ENCODE measurements around the gene CALCR.
A peak's percentile ranks its signal among the peaks of the same experiment; 100 is the strongest.

The CALCR gene

GRCh38 chr7:93447509-93447908 lies 127.0 kb downstream of the CALCR start:
- CTCF ChIA-PET, result interaction anchor here (1.3 kb wide), 1 partner anchor 9 kb away, joined by 5 read pairs; no protein-coding TSS in a partner anchor
- no peak overlapping the region for H3K4me3 Mint-ChIP-seq
- H3K27me3 Mint-ChIP-seq, result no peaks in the 10 kb centered on the region
- no peaks in the 10 kb centered on the region for H3K36me3 Mint-ChIP-seq
- H3K4me1 Mint-ChIP-seq, result no peaks in the 10 kb centered on the region
- DNase-seq, result no peak
- H3K27ac Mint-ChIP-seq, result no peak overlapping the region
- H3K9me3 Mint-ChIP-seq, result no peaks in the 10 kb centered on the region

DNA sequence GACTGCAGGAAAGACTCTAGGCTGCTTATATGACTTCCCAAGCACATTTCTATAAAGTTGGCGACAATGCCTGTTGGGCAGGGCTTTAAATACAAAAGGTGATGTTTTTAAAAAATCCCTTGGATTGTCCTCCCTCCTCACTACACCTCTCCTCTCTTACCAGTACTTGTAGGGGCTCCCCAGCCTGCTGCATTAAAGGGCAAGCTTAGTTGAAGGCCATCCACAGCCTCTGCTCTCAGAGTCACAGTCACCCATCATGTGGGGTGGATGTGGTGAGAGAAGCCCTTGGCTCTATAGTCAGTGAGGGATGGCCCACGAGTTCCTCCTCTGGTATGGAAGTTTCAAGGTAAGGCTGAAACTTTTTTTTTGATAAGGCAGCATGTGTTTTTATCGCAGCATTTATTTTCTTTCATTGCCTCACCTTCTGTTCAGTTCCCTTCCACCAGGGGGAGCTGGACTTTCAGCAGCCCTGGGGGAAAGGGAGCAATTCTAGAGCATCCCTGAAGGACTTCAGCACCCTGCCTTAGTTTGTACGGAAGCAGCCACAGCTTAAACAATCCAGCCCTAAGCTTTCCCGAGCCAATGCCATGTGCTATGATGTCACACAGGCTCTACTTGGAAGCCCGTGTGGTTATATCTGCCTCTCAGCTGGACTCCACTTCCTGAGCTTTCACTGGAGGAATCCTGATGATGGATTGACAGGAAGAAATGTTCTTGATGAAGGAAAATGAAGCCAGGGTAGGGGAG lies 131.9 kb downstream of the CALCR start:
- Mint-ChIP-seq H3K4me3 (no peak overlapping the region), H3K9me3 (no peaks in the 10 kb centered on the region)

DNA sequence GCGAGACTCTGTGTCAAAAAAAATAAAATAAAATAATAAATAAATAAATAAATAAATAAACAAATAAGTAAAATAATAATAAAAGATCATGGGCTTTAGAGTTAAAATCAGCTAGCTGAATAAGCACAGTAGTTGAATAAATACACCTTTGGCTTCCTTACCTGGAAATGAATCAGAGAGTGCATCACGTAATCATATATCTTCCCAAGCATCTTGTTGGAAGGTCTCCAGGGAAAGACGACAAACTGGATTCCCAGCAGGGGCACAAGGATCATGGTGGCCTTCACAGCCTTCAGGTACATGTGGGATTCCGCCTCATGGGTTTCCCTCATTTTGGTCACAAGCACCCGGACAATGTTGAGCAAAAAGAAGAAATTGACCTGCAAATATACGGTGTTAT lies 138.7 kb downstream of the CALCR start:
- Mint-ChIP-seq H3K27ac (no peak overlapping the region), H3K4me3 (no peak overlapping the region), H3K9me3 (no peaks in the 10 kb centered on the region), H3K27me3 (peaks cover 4% of the 10 kb centered on the region), H3K36me3 (no peaks in the 10 kb centered on the region), H3K4me1 (peaks cover 4% of the 10 kb centered on the region)
- DNase-seq, result no peak
- CTCF ChIA-PET, result no interaction called here

More for the DNA sequence above, 131.9 kb downstream of the CALCR start:
- H3K27ac Mint-ChIP-seq, result no peak overlapping the region
- CTCF ChIA-PET, result interaction anchor here (0.7 to 1.7 kb wide), 9 partner anchors 9 to 953 kb away, joined by 3 to 6 read pairs (median 3); no protein-coding TSS in a partner anchor
- H3K4me1 Mint-ChIP-seq, result no peaks in the 10 kb centered on the region
- peak; percentile 49 for DNase-seq
- peaks cover 4% of the 10 kb centered on the region for H3K27me3 Mint-ChIP-seq
- no peaks in the 10 kb centered on the region for H3K36me3 Mint-ChIP-seq

- CTCF ChIA-PET, result no interaction called here
- H3K4me1 Mint-ChIP-seq, result peaks cover 5% of the 10 kb centered on the region
- no peak for DNase-seq
- no peaks in the 10 kb centered on the region for H3K9me3 Mint-ChIP-seq
- no peaks in the 10 kb centered on the region for H3K27me3 Mint-ChIP-seq
- H3K27ac Mint-ChIP-seq, result no peak overlapping the region
- no peaks in the 10 kb centered on the region for H3K36me3 Mint-ChIP-seq
- H3K4me3 Mint-ChIP-seq, result no peak overlapping the region
Measured at GRCh38 chr7:93432130-93432529, 142.4 kb downstream of the CALCR start.

- peaks cover 5% of the 10 kb centered on the region for H3K4me1 Mint-ChIP-seq
- H3K36me3 Mint-ChIP-seq, result no peaks in the 10 kb centered on the region
- no peaks in the 10 kb centered on the region for H3K27me3 Mint-ChIP-seq
- no peak overlapping the region for H3K4me3 Mint-ChIP-seq
- H3K27ac Mint-ChIP-seq, result no peak overlapping the region
- CTCF ChIA-PET, result interaction anchor here (1.3 kb wide), 1 partner anchor 12 kb away, joined by 4 read pairs; no protein-coding TSS in a partner anchor
- DNase-seq, result no peak
- H3K9me3 Mint-ChIP-seq, result no peaks in the 10 kb centered on the region
Measured at GRCh38 chr7:93430917-93431588, 143.5 kb downstream of the CALCR start.

DNA sequence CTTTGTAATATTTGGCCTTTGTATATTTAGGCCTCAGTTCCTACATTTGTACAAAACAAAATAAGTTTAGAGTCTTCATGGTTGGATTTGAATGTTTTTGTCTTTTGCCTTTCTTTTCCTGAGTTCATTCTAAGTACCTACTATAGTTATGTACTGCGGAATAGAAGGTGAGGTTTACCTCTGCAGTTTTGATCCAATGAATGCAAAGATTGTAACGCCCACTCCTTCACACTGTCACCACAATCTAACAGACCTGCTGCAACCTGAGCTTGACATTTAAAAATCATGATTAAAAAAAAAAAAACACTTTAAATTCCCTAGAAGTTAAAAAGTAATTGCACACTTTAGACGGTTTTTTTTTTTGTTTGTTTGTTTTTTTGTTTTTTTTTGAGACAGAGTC lies 145.0 kb downstream of the CALCR start:
- no peak for DNase-seq
- peaks cover 5% of the 10 kb centered on the region for H3K4me1 Mint-ChIP-seq
- H3K4me3 Mint-ChIP-seq, result no peak overlapping the region
- CTCF ChIA-PET, result no interaction called here
- no peaks in the 10 kb centered on the region for H3K36me3 Mint-ChIP-seq
- H3K27me3 Mint-ChIP-seq, result no peaks in the 10 kb centered on the region
- no peaks in the 10 kb centered on the region for H3K9me3 Mint-ChIP-seq
- no peak overlapping the region for H3K27ac Mint-ChIP-seq

GRCh38 chr7:93427107-93427506 lies 147.4 kb downstream of the CALCR start:
- Mint-ChIP-seq H3K4me3 (no peak overlapping the region), H3K9me3 (no peaks in the 10 kb centered on the region), H3K4me1 (peaks cover 5% of the 10 kb centered on the region), H3K36me3 (no peaks in the 10 kb centered on the region), H3K27me3 (no peaks in the 10 kb centered on the region), H3K27ac (no peak overlapping the region)
- DNase-seq, result no peak
- CTCF ChIA-PET, result no interaction called here

- Mint-ChIP-seq H3K9me3 (no peaks in the 10 kb centered on the region), H3K4me1 (peaks cover 5% of the 10 kb centered on the region), H3K27me3 (no peaks in the 10 kb centered on the region), H3K27ac (no peak overlapping the region), H3K4me3 (no peak overlapping the region), H3K36me3 (no peaks in the 10 kb centered on the region)
- DNase-seq, result no peak
- CTCF ChIA-PET, result no interaction called here
Measured at GRCh38 chr7:93426155-93426696, 148.3 kb downstream of the CALCR start.

- H3K27me3 Mint-ChIP-seq, result no peaks in the 10 kb centered on the region
- no peaks in the 10 kb centered on the region for H3K4me1 Mint-ChIP-seq
- H3K4me3 Mint-ChIP-seq, result no peak overlapping the region
- CTCF ChIA-PET, result no interaction called here
- no peak for DNase-seq
- H3K9me3 Mint-ChIP-seq, result no peaks in the 10 kb centered on the region
- no peak overlapping the region for H3K27ac Mint-ChIP-seq
- H3K36me3 Mint-ChIP-seq, result no peaks in the 10 kb centered on the region
Measured at GRCh38 chr7:93414574-93414973, 159.9 kb downstream of the CALCR start.

- Mint-ChIP-seq H3K9me3 (no peaks in the 10 kb centered on the region), H3K4me1 (no peaks in the 10 kb centered on the region), H3K36me3 (no peaks in the 10 kb centered on the region), H3K27me3 (peaks cover 8% of the 10 kb centered on the region), H3K27ac (no peak overlapping the region), H3K4me3 (no peak overlapping the region)
- CTCF ChIA-PET, result no interaction called here
- DNase-seq, result no peak
Measured at GRCh38 chr7:93409324-93409723, 165.2 kb downstream of the CALCR start.

- CTCF ChIA-PET, result no interaction called here
- no peaks in the 10 kb centered on the region for H3K4me1 Mint-ChIP-seq
- no peaks in the 10 kb centered on the region for H3K36me3 Mint-ChIP-seq
- peaks cover 8% of the 10 kb centered on the region for H3K27me3 Mint-ChIP-seq
- no peak overlapping the region for H3K27ac Mint-ChIP-seq
- H3K9me3 Mint-ChIP-seq, result no peaks in the 10 kb centered on the region
- no peak for DNase-seq
- no peak overlapping the region for H3K4me3 Mint-ChIP-seq
Measured at GRCh38 chr7:93407239-93407638, 167.3 kb downstream of the CALCR start.

DNA sequence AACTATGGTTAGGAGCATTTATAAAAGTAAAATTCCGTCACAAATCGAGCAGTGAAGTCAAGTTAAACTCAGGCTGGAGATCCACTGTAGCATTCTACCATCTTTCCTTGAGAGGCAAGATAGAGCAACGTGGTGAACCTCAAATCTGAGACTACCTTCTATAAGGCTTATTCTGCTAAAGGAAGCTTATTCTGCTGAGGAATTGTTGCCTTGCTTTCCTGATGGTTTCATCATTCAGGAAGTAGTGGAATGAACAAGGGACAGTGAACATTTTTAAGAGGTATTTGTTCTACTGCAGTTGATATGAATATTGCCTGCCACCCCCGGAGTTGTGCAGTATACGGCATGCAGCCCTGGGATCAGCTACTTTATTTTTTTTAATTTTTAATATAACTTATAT lies 171.6 kb downstream of the CALCR start:
- H3K9me3 Mint-ChIP-seq, result no peaks in the 10 kb centered on the region
- H3K36me3 Mint-ChIP-seq, result no peaks in the 10 kb centered on the region
- peaks cover 8% of the 10 kb centered on the region for H3K27me3 Mint-ChIP-seq
- no peaks in the 10 kb centered on the region for H3K4me1 Mint-ChIP-seq
- H3K27ac Mint-ChIP-seq, result no peak overlapping the region
- H3K4me3 Mint-ChIP-seq, result no peak overlapping the region
- no peak for DNase-seq
- CTCF ChIA-PET, result interaction anchor here (1.2 kb wide), 1 partner anchor 29 kb away, joined by 3 read pairs; no protein-coding TSS in a partner anchor

DNA sequence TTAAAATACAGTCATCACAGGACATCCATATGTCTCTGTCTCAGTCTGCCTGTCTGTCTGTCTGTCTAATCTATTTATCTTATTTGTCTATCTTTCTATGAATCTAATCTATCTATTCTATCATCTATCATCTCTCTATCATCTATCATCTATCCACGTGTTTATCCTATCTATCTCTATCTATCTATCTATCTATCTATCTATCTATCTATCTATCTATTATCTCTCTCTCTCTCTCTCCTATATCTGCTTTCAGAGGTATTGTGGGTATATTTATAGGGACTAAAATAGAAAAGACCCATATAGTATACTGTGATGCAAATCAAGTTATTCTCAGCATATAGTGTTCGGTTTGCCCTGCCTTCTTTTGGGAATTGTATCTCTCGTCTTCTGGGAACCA lies 174.9 kb downstream of the CALCR start:
- Mint-ChIP-seq H3K27me3 (peaks cover 3% of the 10 kb centered on the region), H3K4me3 (no peak overlapping the region), H3K9me3 (no peaks in the 10 kb centered on the region), H3K36me3 (no peaks in the 10 kb centered on the region), H3K27ac (no peak overlapping the region), H3K4me1 (no peaks in the 10 kb centered on the region)
- no peak for DNase-seq
- CTCF ChIA-PET, result no interaction called here

- H3K27me3 Mint-ChIP-seq, result peaks cover 3% of the 10 kb centered on the region
- H3K4me1 Mint-ChIP-seq, result no peaks in the 10 kb centered on the region
- H3K36me3 Mint-ChIP-seq, result no peaks in the 10 kb centered on the region
- H3K4me3 Mint-ChIP-seq, result no peak overlapping the region
- H3K9me3 Mint-ChIP-seq, result no peaks in the 10 kb centered on the region
- DNase-seq, result no peak
- H3K27ac Mint-ChIP-seq, result no peak overlapping the region
- CTCF ChIA-PET, result no interaction called here
Measured at GRCh38 chr7:93392984-93393383, 181.5 kb downstream of the CALCR start.

- DNase-seq, result no peak
- Mint-ChIP-seq H3K27ac (no peak overlapping the region), H3K4me1 (no peaks in the 10 kb centered on the region), H3K9me3 (no peaks in the 10 kb centered on the region), H3K4me3 (no peak overlapping the region), H3K36me3 (no peaks in the 10 kb centered on the region), H3K27me3 (peaks cover 9% of the 10 kb centered on the region)
- CTCF ChIA-PET, result no interaction called here
Measured at GRCh38 chr7:93390660-93391059, 183.9 kb downstream of the CALCR start.

Data from activated naive CD4-positive, alpha-beta T cell treated with anti-CD3 and anti-CD28 coated beads, Interleukin-2, amount 10 ng/mL, durations not matched to agents 7 days and 5 days (primary cell).